Duodenal mucosa (tissue), 2 donors: Measurements from ENCODE around the gene CELF4.

ENCODE experiments used
- H3K27ac ChIP-seq: one replicate; pipeline ENCODE4 v1.7.0; 2013; ENCODE audit warnings: low read depth, low read length
- H3K27me3 ChIP-seq, 2 donors: one replicate each; pipeline ENCODE4 v1.7.0; 2013; ENCODE audit warnings: low read length in 2 of 2, control low read depth in 1 of 2; ENCODE audit not compliant: insufficient read depth in 2 of 2, control insufficient read depth in 1 of 2
- H3K36me3 ChIP-seq, 2 donors: one replicate each; pipeline ENCODE4 v1.7.0; 2013; ENCODE audit warnings: low read length in 2 of 2, control low read depth in 1 of 2; ENCODE audit not compliant: insufficient read depth in 2 of 2, control insufficient read depth in 1 of 2
- H3K4me1 ChIP-seq, 2 donors: one replicate each; pipeline ENCODE4 v1.7.0; 2013; ENCODE audit warnings: low read length in 2 of 2, control low read depth in 1 of 2; ENCODE audit not compliant: insufficient read depth in 2 of 2, control insufficient read depth in 1 of 2
- H3K4me3 ChIP-seq, 2 donors: one replicate each; pipeline ENCODE4 v1.7.0; 2013; ENCODE audit warnings: low read length in 2 of 2, low read depth in 1 of 2
- H3K9ac ChIP-seq, 2 donors: one replicate each; pipeline ENCODE4 v1.7.0; 2013; ENCODE audit warnings: low read length in 2 of 2, low read depth in 1 of 2
- H3K9me3 ChIP-seq, 2 donors: one replicate each; pipeline ENCODE4 v1.7.0; 2013; ENCODE audit warnings: low read length in 2 of 2, control low read depth in 1 of 2; ENCODE audit not compliant: control insufficient read depth in 1 of 2

The CELF4 gene

GRCh38 chr18:37238282-37239108 lies 327.1 kb downstream of the CELF4 start:
- H3K4me1 ChIP-seq: no peaks in the 10 kb centered on the region
- no peak overlapping the region for H3K27ac ChIP-seq
- no peak overlapping the region for H3K4me3 ChIP-seq
- no peaks in the 10 kb centered on the region for H3K27me3 ChIP-seq
- no peaks in the 10 kb centered on the region for H3K9me3 ChIP-seq
- H3K36me3 ChIP-seq: no peaks in the 10 kb centered on the region
- H3K9ac ChIP-seq: no peak overlapping the region

GRCh38 chr18:37235583-37235982 lies 330.0 kb downstream of the CELF4 start:
- H3K27ac ChIP-seq: no peak overlapping the region
- no peak overlapping the region for H3K9ac ChIP-seq
- H3K4me3 ChIP-seq: no peak overlapping the region
- no peaks in the 10 kb centered on the region for H3K36me3 ChIP-seq
- H3K9me3 ChIP-seq: no peaks in the 10 kb centered on the region
- H3K4me1 ChIP-seq: no peaks in the 10 kb centered on the region
- H3K27me3 ChIP-seq: no peaks in the 10 kb centered on the region

GRCh38 chr18:37231251-37231650 lies 334.3 kb downstream of the CELF4 start:
- Histone ChIP-seq H3K9ac (no peak overlapping the region), H3K27me3 (no peaks in the 10 kb centered on the region), H3K9me3 (no peaks in the 10 kb centered on the region), H3K4me1 (no peaks in the 10 kb centered on the region), H3K4me3 (no peak overlapping the region), H3K36me3 (no peaks in the 10 kb centered on the region), H3K27ac (no peak overlapping the region)

GRCh38 chr18:37230768-37231167 lies 334.8 kb downstream of the CELF4 start:
- Histone ChIP-seq H3K36me3 (no peaks in the 10 kb centered on the region), H3K27ac (no peak overlapping the region), H3K27me3 (no peaks in the 10 kb centered on the region), H3K4me1 (no peaks in the 10 kb centered on the region), H3K9me3 (no peaks in the 10 kb centered on the region), H3K4me3 (no peak overlapping the region), H3K9ac (no peak overlapping the region)

- Histone ChIP-seq H3K4me3 (no peak overlapping the region), H3K27me3 (no peaks in the 10 kb centered on the region), H3K9ac (no peak overlapping the region), H3K27ac (no peak overlapping the region), H3K36me3 (no peaks in the 10 kb centered on the region), H3K4me1 (no peaks in the 10 kb centered on the region), H3K9me3 (no peaks in the 10 kb centered on the region)
Observed at GRCh38 chr18:37225279-37225678, 340.3 kb downstream of the CELF4 start.

- Histone ChIP-seq H3K4me1 (no peaks in the 10 kb centered on the region), H3K36me3 (no peaks in the 10 kb centered on the region), H3K27ac (no peak overlapping the region), H3K27me3 (no peaks in the 10 kb centered on the region), H3K9me3 (peaks cover 0 to 5% of the 10 kb centered on the region in 2 donors), H3K9ac (no peak overlapping the region), H3K4me3 (no peak overlapping the region)
Observed at GRCh38 chr18:37222999-37223378, 342.6 kb downstream of the CELF4 start.

GRCh38 chr18:37222354-37222998 lies 343.1 kb downstream of the CELF4 start:
- no peak overlapping the region for H3K4me3 ChIP-seq
- H3K4me1 ChIP-seq: no peaks in the 10 kb centered on the region
- no peak overlapping the region for H3K9ac ChIP-seq
- H3K36me3 ChIP-seq: no peaks in the 10 kb centered on the region
- peaks cover 0 to 5% of the 10 kb centered on the region in 2 donors for H3K9me3 ChIP-seq
- H3K27ac ChIP-seq: no peak overlapping the region
- H3K27me3 ChIP-seq: no peaks in the 10 kb centered on the region

GRCh38 chr18:37219257-37219656 lies 346.3 kb downstream of the CELF4 start:
- no peak overlapping the region for H3K9ac ChIP-seq
- no peaks in the 10 kb centered on the region for H3K36me3 ChIP-seq
- no peaks in the 10 kb centered on the region for H3K27me3 ChIP-seq
- no peak overlapping the region for H3K4me3 ChIP-seq
- H3K4me1 ChIP-seq: no peaks in the 10 kb centered on the region
- H3K27ac ChIP-seq: no peak overlapping the region
- H3K9me3 ChIP-seq: peaks cover 0 to 5% of the 10 kb centered on the region in 2 donors

- Histone ChIP-seq H3K9ac (no peak overlapping the region), H3K9me3 (peaks cover 0 to 5% of the 10 kb centered on the region in 2 donors), H3K36me3 (no peaks in the 10 kb centered on the region), H3K4me3 (no peak overlapping the region), H3K27ac (no peak overlapping the region), H3K4me1 (no peaks in the 10 kb centered on the region), H3K27me3 (no peaks in the 10 kb centered on the region)
Observed at GRCh38 chr18:37218022-37218590, 347.5 kb downstream of the CELF4 start.

GRCh38 chr18:37210781-37211180 lies 354.8 kb downstream of the CELF4 start:
- H3K4me1 ChIP-seq: no peaks in the 10 kb centered on the region
- no peak overlapping the region for H3K4me3 ChIP-seq
- H3K27ac ChIP-seq: no peak overlapping the region
- H3K36me3 ChIP-seq: no peaks in the 10 kb centered on the region
- no peak overlapping the region for H3K9ac ChIP-seq
- H3K27me3 ChIP-seq: no peaks in the 10 kb centered on the region
- no peaks in the 10 kb centered on the region for H3K9me3 ChIP-seq
